Uterus (tissue), 2 donors: ENCODE data around the gene ARHGAP10.

Experiments used
- POLR2A ChIP-seq, 2 donors: fragments of 450-650 bp; IDR thresholded peaks; one replicate each; pipeline ENCODE4 v1.6.1; 2016; ENCODE audit warnings: antibody characterized with exemption in 2 of 2, mild to moderate bottlenecking in 1 of 2, moderate library complexity in 1 of 2
- TF ChIP-seq, protein P1 (sequence below), 4 experiments: fragments of 200-600 bp in 2 of 4; fragments of 450-650 bp in 2 of 4; sonication (generic) in 2 of 4; IDR thresholded peaks; one replicate each; pipeline ENCODE4 v1.5.1; 2016 to 2019; ENCODE audit warnings: antibody characterized with exemption in 4 of 4, mild to moderate bottlenecking in 2 of 4, moderate library complexity in 1 of 4

DNA sequence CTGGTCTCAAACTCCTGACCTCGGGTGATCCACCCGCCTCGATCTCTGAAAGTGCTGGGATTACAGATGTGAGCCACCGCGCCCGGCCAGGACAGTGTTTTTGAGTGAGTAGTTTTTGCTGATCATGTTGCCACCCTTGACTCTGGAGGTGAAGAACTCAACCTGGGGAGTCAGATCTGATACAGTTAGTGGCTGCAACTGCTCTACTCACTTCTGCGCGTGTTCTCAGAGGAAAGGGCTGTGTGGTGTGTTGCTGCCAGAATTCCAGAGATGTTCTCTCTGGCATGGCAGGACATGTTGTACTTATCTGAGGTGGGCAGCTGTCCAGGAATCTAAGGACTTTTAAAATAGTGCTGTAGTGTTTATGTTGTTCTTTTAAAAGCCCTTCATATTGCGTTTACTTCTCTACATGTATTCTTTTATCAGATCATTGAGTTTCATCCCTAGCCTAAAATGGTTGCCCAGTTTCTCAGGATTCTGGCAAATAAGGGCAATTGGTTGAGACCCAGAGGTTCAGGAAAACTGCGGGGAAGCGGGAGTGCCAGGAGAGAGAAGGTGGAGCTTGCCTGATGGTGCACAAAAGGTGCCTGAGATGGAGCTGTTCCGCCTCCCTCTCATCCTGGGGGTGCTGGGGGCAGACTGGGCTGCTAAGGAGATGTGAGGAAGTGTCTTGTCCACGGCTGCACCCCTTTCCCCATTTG is 97.7 kb downstream of the ARHGAP10 start:
- TF ChIP-seq, protein P1, sequence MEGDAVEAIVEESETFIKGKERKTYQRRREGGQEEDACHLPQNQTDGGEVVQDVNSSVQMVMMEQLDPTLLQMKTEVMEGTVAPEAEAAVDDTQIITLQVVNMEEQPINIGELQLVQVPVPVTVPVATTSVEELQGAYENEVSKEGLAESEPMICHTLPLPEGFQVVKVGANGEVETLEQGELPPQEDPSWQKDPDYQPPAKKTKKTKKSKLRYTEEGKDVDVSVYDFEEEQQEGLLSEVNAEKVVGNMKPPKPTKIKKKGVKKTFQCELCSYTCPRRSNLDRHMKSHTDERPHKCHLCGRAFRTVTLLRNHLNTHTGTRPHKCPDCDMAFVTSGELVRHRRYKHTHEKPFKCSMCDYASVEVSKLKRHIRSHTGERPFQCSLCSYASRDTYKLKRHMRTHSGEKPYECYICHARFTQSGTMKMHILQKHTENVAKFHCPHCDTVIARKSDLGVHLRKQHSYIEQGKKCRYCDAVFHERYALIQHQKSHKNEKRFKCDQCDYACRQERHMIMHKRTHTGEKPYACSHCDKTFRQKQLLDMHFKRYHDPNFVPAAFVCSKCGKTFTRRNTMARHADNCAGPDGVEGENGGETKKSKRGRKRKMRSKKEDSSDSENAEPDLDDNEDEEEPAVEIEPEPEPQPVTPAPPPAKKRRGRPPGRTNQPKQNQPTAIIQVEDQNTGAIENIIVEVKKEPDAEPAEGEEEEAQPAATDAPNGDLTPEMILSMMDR (IDR thresholded peaks at IDR 0.05) = no peak
- TF ChIP-seq POLR2A (IDR thresholded peaks at IDR 0.05) = no peak
